GM23338 (cell line): ENCODE results near the gene GPBP1L1. TPM values are rescaled to one million over a fixed set of nuclear protein-coding genes. Genes with fewer than 3 reads are reported as not detected.
A peak's percentile ranks its signal among the peaks of the same experiment; 100 is the strongest.

Experiments
- ATAC-seq: fragments of 200-7000 bp; cut with Tn5 transposase; 3 replicates; pipeline ENCODE4 v1.9.1; 2020
- DNase-seq: peaks from one replicate; pipeline ENCODE4 v3.0.0-alpha.2; 2015; ENCODE audit warnings: low spot score
- H2AFZ ChIP-seq: fragments of 200-600 bp; sonication (generic); 2 replicates; pipeline ENCODE4 v1.8.0; 2016; ENCODE audit warnings: antibody characterized with exemption, mild to moderate bottlenecking, moderate library complexity
- H3F3A ChIP-seq: fragments of 200-600 bp; sonication (generic); replicated peaks from 2 replicates; pipeline ENCODE4 v1.8.0; 2017; ENCODE audit warnings: antibody characterized with exemption, mixed run types, low read depth
- H3K27ac ChIP-seq: fragments of 200-600 bp; sonication (generic); 2 replicates; pipeline ENCODE4 v1.6.1; 2016; ENCODE audit warnings: low read depth
- H3K27me3 ChIP-seq: fragments of 200-600 bp; sonication (generic); 2 replicates; pipeline ENCODE4 v1.8.0; 2016; ENCODE audit warnings: mild to moderate bottlenecking, mixed run types, moderate library complexity; ENCODE audit not compliant: insufficient read depth
- H3K36me3 ChIP-seq: fragments of 200-600 bp; sonication (generic); 2 replicates; pipeline ENCODE4 v1.8.0; 2016; ENCODE audit warnings: mild to moderate bottlenecking; ENCODE audit not compliant: insufficient read depth
- H3K4me1 ChIP-seq: fragments of 200-600 bp; sonication (generic); 2 replicates; pipeline ENCODE4 v1.8.0; 2016; ENCODE audit warnings: mild to moderate bottlenecking, moderate library complexity; ENCODE audit not compliant: insufficient read depth
- H3K4me2 ChIP-seq: fragments of 200-600 bp; sonication (generic); 2 replicates; pipeline ENCODE4 v1.7.1; 2017; ENCODE audit warnings: mixed run types
- H3K4me3 ChIP-seq: fragments of 200-600 bp; sonication (generic); 2 replicates; pipeline ENCODE4 v1.6.1; 2016; ENCODE audit warnings: mixed run types
- H3K79me2 ChIP-seq: fragments of 200-600 bp; sonication (generic); replicated peaks from 2 replicates; pipeline ENCODE4 v1.8.0; 2017; ENCODE audit warnings: mild to moderate bottlenecking; ENCODE audit not compliant: insufficient read depth
- H3K9me2 ChIP-seq: fragments of 200-600 bp; sonication (generic); 2 replicates; pipeline ENCODE4 v1.8.0; 2017; ENCODE audit not compliant: insufficient read depth
- H4K20me1 ChIP-seq: fragments of 200-600 bp; sonication (generic); replicated peaks from 2 replicates; pipeline ENCODE4 v1.8.0; 2017; ENCODE audit warnings: mild to moderate bottlenecking; ENCODE audit not compliant: insufficient read depth
- H3K27ac Mint-ChIP-seq: 2 replicates; pipeline ENCODE4 v1.8.0; 2020; ENCODE audit warnings: inconsistent platforms, mild to moderate bottlenecking, moderate library complexity, mixed read lengths
- H3K27me3 Mint-ChIP-seq: 3 replicates; pipeline ENCODE4 v1.8.0; 2022; ENCODE audit warnings: low read depth, mild to moderate bottlenecking, moderate library complexity, mixed read lengths, inconsistent platforms; ENCODE audit not compliant: insufficient read depth, poor library complexity
- H3K36me3 Mint-ChIP-seq: 3 replicates; pipeline ENCODE4 v1.8.0; 2021; ENCODE audit warnings: low read depth, mild to moderate bottlenecking, inconsistent platforms, moderate library complexity, mixed read lengths
- H3K4me1 Mint-ChIP-seq: 3 replicates; pipeline ENCODE4 v1.8.0; 2020; ENCODE audit warnings: mild to moderate bottlenecking, inconsistent platforms, mixed read lengths
- H3K4me3 Mint-ChIP-seq: 3 replicates; pipeline ENCODE4 v1.8.0; 2021; ENCODE audit warnings: moderate library complexity, mild to moderate bottlenecking, inconsistent platforms, mixed read lengths
- H3K9me3 Mint-ChIP-seq: 3 replicates; pipeline ENCODE4 v1.8.0; 2020; ENCODE audit warnings: moderate library complexity, mild to moderate bottlenecking, inconsistent platforms, mixed read lengths
- CREB1 ChIP-seq: fragments of 250-450 bp; sonication (Bioruptor Pico); IDR thresholded peaks from 2 replicates; pipeline ENCODE4 v1.5.0; 2020; ENCODE audit warnings: low read depth, mild to moderate bottlenecking, moderate library complexity
- CTCF ChIP-seq, 2 experiments: fragments of 200-600 bp in 1 of 2; sonication (generic) in 1 of 2; conservative IDR thresholded peaks; 2 replicates each; pipeline versions ENCODE4 v1.5.1 to v1.6.1; 2016 to 2017; ENCODE audit warnings: antibody characterized with exemption in 2 of 2, low read depth in 2 of 2, mild to moderate bottlenecking in 2 of 2, moderate library complexity in 1 of 2
- ETS1 ChIP-seq: IDR thresholded peaks from 2 replicates; pipeline ENCODE4 v1.6.1; 2016; ENCODE audit warnings: antibody characterized with exemption
- EZH2 ChIP-seq: fragments of 200-600 bp; sonication (generic); IDR thresholded peaks from one replicate; pipeline ENCODE4 v1.8.0; 2017; ENCODE audit warnings: antibody characterized with exemption, mild to moderate bottlenecking, low read depth; ENCODE audit not compliant: unreplicated experiment
- EZH2phosphoT487 ChIP-seq: fragments of 200-600 bp; sonication (generic); IDR thresholded peaks from one replicate; pipeline ENCODE4 v1.8.1; 2018; ENCODE audit warnings: antibody characterized with exemption; ENCODE audit not compliant: unreplicated experiment
- JUNB ChIP-seq: IDR thresholded peaks from one replicate; pipeline ENCODE4 v1.6.1; 2016; ENCODE audit warnings: antibody characterized with exemption; ENCODE audit not compliant: unreplicated experiment
- NANOG ChIP-seq: IDR thresholded peaks from 2 replicates; pipeline ENCODE4 v1.6.1; 2016; ENCODE audit warnings: antibody characterized with exemption, borderline replicate concordance
- POLR2AphosphoS5 ChIP-seq: IDR thresholded peaks from 2 replicates; pipeline ENCODE4 v1.6.1; 2016; ENCODE audit warnings: antibody characterized with exemption, low read depth
- REST ChIP-seq: IDR thresholded peaks from one replicate; pipeline ENCODE4 v1.6.1; 2018; ENCODE audit warnings: antibody characterized with exemption; ENCODE audit not compliant: unreplicated experiment
- STAT1 ChIP-seq: IDR thresholded peaks from one replicate; pipeline ENCODE4 v1.6.1; 2016; ENCODE audit warnings: antibody characterized with exemption; ENCODE audit not compliant: unreplicated experiment
- ZNF114 ChIP-seq: fragments of 250-450 bp; sonication (Bioruptor Pico); IDR thresholded peaks from 2 replicates; pipeline ENCODE4 v1.5.0; 2020; ENCODE audit warnings: mild to moderate bottlenecking, moderate library complexity
- ZNF331 ChIP-seq: fragments of 250-450 bp; sonication (Bioruptor Pico); IDR thresholded peaks from 2 replicates; pipeline ENCODE4 v1.5.0; 2020; ENCODE audit warnings: low read depth, mild to moderate bottlenecking, moderate library complexity
- ZNF462 ChIP-seq: fragments of 250-450 bp; sonication (Bioruptor Pico); IDR thresholded peaks from 2 replicates; pipeline ENCODE4 v1.5.0; 2020; ENCODE audit warnings: mild to moderate bottlenecking, moderate library complexity
- polyA plus RNA-seq: library from polyadenylated mRNA; unstranded; fragments of >200 nt; fragmentation: Nextera tagmentation; extraction: Ambion mirVana; gene quantifications from 2 replicates; pipeline ENCODE4 v1.2.1, GENCODE V29; 2016
- total RNA-seq: library from RNA; depleted of rRNA; stranded (reverse); fragments of >200 nt; shearing (Covaris generic); gene quantifications from 2 replicates; pipeline ENCODE4 v1.2.3, GENCODE V29; 2014

GPBP1L1 gene
- total and polyA plus RNA-seq, 2 experiments from 2014 or later: 61.7 to 117 TPM

- DNase-seq (peak; percentile 45), ATAC-seq (peak; percentile 2; the same call in 2 of the 3 replicates)
- TF ChIP-seq EZH2phosphoT487 (no peak), NANOG (no peak), ETS1 (no peak), CREB1 (CRISPR knock-in tag) (no peak), ZNF114 (CRISPR knock-in tag) (no peak), REST (no peak), EZH2 (no peak), ZNF462 (CRISPR knock-in tag) (no peak), ZNF331 (CRISPR knock-in tag) (no peak), JUNB (no peak), CTCF (conservative IDR thresholded peaks at IDR 0.05; ENCODE audit: low read depth in 2 of 2) (peak in 1 of 2 experiments; percentile 18; a peak in 1 of 4 replicates), STAT1 (no peak), POLR2AphosphoS5 (peak; percentile 18; the same call in 1 of the 2 replicates)
- peaks cover 7% of the 10 kb centered on the region for H3K4me1 Mint-ChIP-seq
- peak overlapping the region; percentile 78 for H3K27ac Mint-ChIP-seq
- no peak overlapping the region for H3K4me3 Mint-ChIP-seq
- Histone ChIP-seq H2AFZ (no peak overlapping the region), H3K27me3 (no peaks in the 10 kb centered on the region), H3K4me1 (peaks cover 10% of the 10 kb centered on the region; the same call in 1 of the 2 replicates), H3K27ac (peak overlapping the region; percentile 34), H3K4me3 (no peak overlapping the region), H3K36me3 (peaks cover 42% of the 10 kb centered on the region), H3K9me2 (no peaks in the 10 kb centered on the region), H3F3A (peaks cover 87% of the 10 kb centered on the region), H3K79me2 (no peaks in the 10 kb centered on the region), H3K4me2 (no peak overlapping the region), H4K20me1 (peaks cover 43% of the 10 kb centered on the region)
- H3K36me3 Mint-ChIP-seq: peaks cover 56% of the 10 kb centered on the region
- H3K27me3 Mint-ChIP-seq: peaks cover 26% of the 10 kb centered on the region
- no peaks in the 10 kb centered on the region for H3K9me3 Mint-ChIP-seq
Observed at GRCh38 chr1:45619149-45619921, 67.0 kb downstream of the GPBP1L1 start.
